GM12891 (cell line): ENCODE measurements around the gene TMEM50A.
"Not testable (repeated sequence)": the region's sequence is repeated elsewhere in the genome, so short reads cannot be mapped to it uniquely, and the experiment has no call there.

Source experiments
- PAX5 ChIP-seq: IDR thresholded peaks from 2 replicates; pipeline ENCODE4 v1.6.1; 2011; ENCODE audit warnings: low read length, moderate library complexity, mild to moderate bottlenecking; ENCODE audit not compliant: insufficient read depth, severe bottlenecking
- POLR2A ChIP-seq: IDR thresholded peaks from 2 replicates; pipeline ENCODE4 v1.6.1; 2011; ENCODE audit warnings: low read depth, low read length, control low read depth
- POLR2AphosphoS5 ChIP-seq: IDR thresholded peaks from 2 replicates; pipeline ENCODE4 v1.6.1; 2011; ENCODE audit warnings: low read depth, low read length, control low read depth
- SPI1 ChIP-seq: IDR thresholded peaks from 2 replicates; pipeline ENCODE4 v1.6.1; 2011; ENCODE audit warnings: low read depth, low read length, control low read depth
- TAF1 ChIP-seq: IDR thresholded peaks from 2 replicates; pipeline ENCODE4 v1.6.1; 2011; ENCODE audit warnings: low read depth, low read length, control low read depth

- not testable (repeated sequence) for TF ChIP-seq POLR2AphosphoS5, POLR2A, TAF1, SPI1, PAX5
Measured at GRCh38 chr1:25288573-25289101, 49.5 kb upstream of the TMEM50A start.
